Effector CD8-positive, alpha-beta T cell (primary cell): Measurements from ENCODE around the gene DLGAP5.

Experiments
- DNase-seq: peaks from one replicate; lab custom pipeline; 2025; lab: John Stamatoyannopoulos, UW

DLGAP5 gene

DNA sequence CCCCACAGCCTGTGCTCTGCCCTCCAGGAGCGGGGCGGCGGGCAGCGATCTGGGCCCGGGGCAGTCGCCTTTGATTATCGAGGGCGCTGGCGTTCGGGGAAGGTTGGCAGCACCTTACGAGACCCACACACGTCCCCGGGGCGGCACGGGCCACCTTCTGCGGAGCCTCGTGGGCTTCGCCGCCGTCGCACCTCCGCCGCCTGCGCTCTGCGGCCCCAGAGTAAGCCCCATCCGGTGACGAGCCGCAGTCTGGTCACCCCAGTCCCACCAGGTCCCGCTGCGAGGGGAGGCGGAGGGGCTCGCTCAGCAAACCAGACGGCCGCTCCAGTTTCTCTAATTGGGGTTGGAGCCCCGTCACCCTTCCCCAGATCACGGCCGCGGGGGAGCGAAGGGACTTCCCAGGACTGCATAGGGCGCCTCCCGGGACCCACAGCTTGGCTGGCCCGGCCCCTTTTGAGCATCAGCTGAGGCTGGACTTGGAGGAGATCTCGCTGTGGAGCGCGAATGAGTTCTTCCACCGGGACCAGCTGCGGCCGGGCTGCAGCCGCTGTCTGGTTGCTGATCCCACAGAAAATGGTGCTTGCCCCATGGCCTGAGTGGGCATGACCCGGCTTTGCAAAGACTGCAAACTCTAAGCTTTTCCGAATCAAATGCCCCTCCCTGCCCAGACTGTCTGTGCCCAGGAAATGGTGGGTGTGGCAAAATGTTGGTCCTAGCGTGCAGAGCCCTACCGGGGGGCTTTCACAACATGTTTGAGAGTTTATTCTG lies 61.8 kb downstream of the DLGAP5 start:
- DNase-seq, result no peak

DNA sequence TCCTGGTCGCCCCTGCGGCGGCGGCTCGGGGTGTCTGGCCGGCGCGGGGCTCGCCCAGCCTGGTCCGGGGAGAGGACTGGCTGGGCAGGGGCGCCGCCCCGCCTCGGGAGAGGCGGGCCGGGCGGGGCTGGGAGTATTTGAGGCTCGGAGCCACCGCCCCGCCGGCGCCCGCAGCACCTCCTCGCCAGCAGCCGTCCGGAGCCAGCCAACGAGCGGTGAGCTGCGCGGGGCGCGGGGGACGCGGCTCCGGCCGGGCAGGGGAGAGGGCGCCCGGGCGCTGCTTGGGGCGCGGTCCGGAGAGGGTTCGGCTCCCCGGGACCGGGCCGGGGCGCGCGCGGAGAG lies 62.3 kb downstream of the DLGAP5 start, which contains the start of gene LGALS3:
Gene LGALS3, plus strand, starts transcription at position 167 of the 342 bp plus-strand sequence. CDS start 8,122 bp downstream, outside the sequence.
- no peak for DNase-seq

DNA sequence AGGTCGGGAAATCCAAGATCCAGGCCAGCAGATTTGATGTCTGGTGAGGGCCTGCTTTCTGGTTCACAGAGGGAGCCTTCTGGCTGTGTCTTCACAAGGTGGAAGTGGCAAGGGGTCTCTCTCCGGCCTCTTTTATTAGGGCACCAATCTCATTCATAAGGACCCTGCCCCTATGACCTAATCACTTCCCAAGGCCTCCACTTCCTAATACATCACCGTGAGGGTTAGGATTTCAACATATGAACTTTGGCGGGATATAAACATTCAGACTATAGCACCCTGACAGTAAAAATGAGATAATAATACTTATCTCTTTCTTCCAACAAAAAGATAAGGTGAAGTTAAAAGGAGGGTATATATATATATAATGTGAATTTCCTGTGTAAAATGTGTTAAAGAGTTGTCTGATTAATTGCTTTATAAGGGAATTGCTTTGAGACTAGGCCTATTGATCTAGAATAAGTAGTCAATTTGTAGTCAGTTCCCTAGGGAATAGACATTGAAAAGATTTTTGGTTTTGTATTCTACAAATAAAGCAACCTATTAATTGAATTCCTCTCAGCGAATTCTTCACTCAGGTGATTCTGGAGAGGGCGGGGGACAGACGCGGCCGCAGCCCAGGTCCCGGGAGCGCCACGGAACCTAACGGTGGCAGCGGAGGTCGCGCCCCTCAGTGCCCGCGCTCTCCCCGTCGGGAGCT lies 62.8 kb downstream of the DLGAP5 start:
- no peak for DNase-seq

DNA sequence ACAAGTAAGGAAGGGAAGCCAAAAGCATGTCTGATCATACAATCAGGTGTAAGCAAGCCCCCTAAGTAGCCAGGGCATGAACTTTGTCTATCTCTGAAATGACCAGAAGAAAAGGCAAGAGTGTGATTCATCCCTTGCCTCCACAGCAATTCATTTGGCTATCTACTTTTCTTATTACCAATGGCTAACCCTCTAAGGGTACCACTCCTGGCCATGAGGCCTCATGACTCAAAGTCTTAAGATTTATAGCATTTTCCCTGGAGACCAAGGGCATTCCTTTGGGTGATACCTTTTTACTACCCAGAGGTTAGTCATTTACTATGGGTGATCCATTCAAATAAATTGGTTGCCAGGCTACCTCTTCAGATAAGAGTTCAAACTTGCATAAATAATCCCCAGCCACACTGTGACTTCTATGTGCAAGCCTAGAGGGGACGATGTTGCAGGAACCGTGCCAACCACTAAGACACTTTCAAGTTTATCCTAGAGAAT lies 63.9 kb downstream of the DLGAP5 start:
- DNase-seq, result no peak

DNA sequence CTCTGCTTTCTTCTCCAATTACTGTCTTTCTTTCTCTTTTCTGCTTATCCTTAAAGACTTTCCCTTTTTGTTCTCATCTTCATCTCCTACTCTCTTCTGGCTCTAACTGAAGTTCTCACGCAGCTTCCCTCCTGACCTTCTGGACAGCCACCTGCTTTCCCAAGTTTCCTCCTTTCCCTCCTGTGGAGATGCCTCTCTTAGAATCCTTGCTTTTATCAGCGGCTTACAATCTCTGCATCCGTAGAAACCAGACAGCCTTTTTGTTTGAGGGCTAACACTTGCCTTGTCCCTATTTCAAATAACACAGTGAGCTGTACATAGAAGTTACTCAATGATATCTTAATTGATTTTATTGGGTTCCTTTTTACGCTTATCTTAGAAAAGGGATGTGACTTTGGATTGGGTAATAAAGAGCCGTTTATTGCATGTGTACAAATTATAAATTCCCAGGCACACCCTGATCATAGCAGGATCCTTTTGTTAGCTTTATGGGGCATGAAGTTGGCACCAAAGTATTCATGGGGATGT lies 64.4 kb downstream of the DLGAP5 start:
- no peak for DNase-seq

DNA sequence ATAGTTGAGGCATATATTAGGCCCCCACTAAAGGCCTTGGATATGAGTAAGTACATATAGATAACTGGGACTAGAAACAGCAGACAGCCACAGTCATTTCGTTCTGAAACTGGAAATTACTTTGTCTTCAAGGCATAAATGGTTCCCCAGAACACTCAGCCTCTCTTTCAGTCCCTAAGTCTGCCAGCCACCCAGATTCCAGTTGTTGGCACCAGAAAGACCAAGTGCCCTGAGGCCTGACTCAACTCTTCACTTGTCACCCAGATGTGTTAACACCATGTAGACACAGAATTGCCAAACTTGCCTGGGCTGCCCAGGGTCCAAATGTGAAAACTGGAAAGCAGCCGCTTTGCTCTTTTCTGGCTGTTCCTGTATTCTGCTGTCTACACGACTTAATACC lies 65.4 kb downstream of the DLGAP5 start:
- DNase-seq, result no peak

DNA sequence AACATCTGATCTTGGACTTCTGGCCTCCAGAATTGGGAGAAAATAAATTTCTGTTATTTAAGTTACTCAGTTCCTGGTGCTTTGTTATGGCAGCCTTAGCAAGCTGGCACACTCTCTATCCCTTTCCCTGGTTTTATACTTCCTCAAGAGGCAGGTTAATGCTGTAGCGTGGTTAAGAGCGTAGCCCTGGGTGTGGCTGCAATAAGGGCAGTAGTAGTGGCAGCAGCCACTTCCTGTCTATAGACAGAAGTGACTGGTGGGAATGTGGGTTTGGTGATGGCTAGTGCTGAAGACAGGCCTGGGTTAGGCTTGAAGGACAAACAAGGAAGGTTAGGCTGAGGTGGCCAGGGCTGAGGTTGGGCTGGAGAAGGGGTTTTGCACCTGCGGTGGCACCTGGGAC lies 66.0 kb downstream of the DLGAP5 start:
- DNase-seq, result no peak

DNA sequence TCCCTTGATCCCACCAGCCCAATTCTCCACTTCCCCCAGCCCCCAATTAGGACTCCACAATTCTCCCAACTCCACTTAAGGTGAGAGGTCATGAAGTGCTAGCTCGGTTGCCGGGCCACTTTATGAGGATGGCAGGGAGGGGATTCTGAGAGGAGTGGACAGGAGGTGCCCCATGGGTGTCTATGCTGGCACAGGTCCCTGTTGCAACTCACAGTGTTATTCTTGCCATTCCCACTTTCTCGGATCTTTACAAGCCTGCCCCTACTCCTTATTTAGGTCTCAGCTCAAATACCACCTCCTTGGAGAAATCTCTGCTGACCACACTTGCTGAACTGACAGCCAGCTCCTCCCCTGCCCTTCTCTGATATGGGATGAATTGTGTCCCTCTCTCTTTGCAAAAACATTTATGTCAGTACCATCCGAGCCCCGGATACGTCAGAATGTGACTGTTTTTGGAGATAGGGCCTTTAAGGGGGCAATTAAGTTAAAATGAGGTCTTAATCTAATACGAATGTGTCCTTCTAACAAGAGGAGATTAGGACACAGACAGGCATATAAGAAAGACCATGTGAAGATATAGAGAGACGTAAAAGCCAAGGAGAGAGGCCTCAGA lies 66.5 kb downstream of the DLGAP5 start:
- DNase-seq, result no peak

DNA sequence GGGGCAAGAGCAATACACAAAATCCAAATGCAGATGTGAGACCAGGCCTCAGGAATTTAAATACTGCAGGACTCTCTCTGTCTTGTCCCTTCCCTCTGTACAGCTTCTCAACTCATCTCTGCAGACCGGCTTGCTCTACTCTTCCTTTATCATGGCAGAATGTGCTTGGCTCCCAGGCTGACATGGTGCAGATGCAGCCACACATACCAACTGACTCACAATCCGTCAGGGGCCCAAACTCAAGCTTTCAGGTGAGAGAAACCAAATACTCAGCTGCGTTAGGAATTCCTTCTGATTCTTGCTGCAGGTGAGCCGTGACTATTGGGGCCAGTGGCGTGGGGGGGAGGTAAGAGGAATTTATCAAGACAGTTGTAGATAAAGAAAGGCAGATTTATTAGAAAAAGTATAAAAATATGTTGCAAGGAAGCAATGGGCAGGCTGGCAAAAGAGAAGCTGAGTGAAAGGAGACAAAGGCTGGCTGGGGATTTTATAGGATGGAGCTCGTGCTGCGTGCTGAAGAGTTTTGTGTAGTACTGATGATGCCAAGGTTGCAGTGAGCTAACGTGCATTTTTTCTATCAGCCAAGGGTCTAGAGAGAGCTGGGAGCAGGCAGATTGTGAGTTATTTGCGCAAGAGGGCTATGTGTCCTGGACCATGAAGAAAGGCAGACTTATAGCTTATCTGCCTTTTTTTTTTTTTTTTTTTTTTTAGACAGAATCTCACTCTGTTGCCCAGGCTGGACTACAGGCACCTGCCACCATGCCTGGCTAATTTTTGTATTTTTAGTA lies 67.3 kb downstream of the DLGAP5 start:
- DNase-seq, result no peak

DNA sequence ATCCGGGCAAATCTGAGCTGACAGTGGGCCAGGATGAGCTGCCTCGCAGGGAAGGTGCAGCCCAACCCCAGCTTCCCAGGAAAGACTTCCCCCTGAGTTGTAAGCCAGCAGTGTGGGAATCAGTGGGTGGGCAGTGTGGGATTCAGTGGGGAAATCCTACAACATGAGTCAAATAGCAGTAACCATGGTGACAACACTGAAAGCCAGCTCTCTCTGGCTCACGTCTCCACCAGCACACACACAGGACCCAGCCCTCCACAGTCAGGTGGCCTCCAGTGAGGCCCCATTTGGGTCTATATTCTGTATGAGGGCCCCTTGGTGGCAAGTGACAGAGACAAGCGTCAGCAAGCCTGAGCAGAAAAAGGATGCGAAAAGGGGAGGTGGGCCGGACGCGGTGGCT lies 68.3 kb downstream of the DLGAP5 start:
- DNase-seq, result no peak

DNA sequence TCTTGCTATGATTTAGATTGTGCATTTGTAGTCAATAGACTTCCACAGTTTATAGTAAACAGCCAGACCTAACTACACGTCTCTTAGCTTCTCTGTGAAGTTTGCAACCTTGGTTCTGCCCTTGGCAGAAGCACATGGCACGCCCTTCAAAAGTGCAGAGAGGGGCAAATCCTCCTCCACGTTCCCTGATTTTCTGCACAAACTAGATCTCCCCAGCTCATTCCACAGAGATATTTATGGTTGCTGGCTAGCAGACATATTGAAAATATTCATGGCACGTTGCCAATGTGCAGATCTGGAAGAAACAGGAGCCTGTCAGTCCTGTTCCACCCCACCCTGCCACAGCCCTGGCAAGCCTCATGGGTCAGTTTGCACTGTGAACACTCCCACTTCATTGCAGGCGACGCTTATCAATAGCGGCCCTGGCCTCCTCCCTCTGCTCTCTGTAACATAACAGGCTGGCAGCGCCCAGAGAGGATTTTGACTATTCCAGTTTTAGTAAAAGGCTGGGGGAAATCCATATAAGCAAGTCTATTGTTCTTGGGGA lies 68.9 kb downstream of the DLGAP5 start:
- no peak for DNase-seq

DNA sequence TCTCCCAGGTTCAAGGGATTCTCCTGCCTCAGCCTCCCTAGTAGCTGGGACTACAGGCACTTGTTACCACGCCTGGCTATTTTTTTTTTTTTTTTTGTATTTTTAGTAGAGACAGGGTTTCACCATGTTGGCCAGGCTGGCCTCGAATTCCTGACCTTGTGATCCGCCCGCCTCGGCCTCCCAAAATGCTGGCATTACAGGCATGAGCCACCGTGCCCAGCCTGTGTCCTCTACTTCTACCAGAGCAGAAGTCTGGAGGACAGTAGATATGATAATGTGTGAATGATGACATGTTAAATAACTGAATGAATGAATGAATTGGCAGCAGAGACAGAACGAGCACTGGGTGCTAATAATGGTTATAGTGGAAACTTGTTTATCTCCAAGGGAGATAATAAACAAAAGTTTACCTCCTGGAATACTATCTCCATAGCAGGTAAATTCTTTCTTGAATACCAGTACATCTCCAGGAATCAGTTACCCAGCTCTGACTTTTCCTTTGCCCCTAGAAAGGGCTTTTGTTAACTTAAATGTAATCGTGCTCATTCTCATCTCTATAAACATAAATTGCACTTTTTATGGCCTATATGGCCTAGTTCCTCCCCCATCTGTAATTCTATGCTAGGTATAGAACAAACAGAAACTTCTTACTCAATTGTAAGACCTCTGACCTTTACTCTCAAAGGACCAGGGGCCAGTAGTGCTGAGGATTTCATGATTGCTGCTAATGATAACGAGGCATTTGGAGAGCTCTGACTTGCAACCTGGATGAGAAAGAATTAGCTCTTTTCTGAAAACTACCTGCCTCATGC lies 69.6 kb downstream of the DLGAP5 start:
- no peak for DNase-seq

DNA sequence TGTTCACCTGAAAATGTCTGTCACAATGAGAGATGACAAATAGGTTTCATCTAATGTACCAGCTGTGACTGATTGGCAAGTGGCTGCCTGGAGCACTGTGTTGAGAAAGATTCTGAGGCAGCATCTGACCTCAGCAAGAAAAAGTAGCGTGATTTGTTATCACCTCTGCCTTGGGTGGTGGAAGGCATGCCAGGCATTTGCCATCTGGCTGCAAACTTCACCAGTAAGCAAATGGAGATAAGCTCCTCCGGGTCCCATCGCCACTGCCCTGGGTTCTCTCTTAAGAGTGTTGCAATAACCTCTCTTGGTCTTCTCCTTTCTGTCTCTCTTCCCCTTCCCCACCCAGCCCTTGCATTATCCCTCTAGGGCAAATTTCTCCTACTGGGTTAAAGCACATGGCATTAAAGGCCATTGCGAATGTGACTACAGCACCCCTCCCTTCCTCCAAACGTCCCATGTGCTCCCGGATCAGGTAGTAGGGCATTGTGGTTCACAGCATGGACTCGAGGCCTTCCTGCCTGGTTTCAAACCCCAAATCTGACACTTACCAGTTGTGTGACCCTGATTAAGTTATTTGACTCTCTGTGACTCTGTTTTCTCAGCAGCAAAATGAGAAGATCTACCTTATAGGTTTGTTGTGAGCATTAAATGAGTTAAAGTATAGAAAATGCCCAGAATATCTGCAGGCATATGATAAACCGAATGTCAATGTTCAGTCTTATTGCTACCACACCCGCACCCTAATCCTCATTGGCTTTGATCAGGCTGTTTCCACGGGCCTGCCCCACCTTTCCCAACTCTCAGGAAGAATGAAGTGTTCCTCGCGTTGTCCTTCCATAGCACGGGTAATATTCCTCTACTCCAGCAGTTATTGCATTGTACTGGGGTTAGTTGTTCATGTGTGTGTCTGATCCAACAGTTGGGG lies 70.6 kb downstream of the DLGAP5 start:
- DNase-seq, result no peak

DNA sequence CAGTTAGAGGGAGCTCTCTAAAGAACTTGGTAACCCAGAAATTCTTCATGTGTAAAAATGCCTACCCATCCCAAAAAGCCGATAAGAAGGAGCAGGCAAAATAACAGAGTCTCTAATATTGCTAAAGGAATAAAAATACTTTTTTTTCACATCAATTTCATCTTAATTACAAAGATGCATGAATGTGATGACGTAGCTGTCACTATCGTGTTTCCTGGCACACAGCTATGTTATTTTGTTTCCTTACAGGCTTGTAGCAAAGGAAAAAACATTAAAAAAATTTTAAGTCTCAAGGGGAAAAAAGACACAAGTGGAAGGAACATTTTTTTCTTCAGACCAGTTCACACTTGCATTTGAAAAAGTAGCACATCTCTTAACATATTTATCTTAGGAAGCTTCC lies 72.6 kb downstream of the DLGAP5 start:
- DNase-seq, result no peak

DNA sequence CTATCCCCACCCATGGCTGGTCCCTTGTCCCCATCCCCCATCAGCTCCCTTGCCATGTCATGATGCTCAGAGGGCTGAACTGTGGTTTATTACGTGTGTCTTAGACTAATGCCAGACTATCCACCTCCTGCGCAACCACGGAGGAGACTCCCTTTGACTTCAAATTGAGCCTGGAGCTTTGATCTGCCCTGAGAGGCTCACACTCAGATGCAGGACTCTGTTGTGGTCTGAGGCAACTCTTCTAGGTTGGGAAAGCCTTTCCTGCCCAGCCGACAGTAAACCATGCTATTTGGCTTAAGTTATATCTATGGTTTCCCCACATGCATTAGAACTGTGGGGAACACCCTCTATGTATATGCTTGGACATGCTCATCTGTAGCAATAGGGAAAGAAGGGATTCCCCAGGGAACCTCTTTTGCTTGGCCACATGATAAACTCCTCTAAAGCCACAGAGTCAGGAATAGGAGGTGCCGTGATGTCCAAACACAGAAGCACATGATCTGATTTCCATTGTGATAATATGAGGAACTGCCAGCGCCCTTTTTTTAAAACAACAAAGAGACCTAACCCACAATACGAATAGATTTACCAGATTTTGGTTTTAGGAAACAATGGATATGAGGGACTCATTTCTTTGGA lies 73.5 kb downstream of the DLGAP5 start:
- DNase-seq, result no peak

DNA sequence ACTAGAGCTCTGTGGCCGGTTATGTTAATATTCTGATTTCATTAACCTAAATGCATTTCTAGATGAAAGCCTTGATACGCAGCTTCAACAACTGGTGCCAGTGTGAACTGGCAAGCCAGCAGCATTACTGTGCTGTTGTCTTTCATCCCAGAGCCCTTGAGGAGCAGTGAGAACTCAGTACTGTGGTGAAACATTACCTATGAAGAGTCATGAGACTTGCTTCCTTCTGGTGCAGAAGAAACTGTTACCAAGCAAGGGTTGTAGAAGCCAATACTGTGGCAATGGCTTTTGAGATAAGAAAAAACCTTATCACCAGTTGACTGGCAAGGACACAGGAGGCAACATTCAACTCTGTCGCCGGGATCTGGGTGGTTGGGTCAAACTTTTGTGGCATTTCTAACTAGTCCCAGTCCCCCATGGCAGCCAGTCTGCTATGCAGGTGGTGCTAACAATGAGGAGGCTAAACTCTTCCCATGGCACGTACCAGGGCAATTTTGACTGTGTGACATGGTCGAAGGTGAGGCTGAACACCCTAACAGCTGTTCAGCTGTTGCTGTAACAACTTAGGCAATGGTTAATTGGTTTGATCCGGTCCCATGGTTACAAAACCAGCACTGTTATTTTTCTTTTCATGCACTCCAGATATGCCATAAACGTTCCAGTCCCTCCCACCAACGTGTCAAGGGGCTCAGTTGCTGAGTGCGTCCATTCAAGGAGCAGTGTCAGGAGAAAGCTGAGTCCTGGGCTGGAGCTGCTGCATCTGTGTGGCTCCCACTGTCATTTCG lies 74.9 kb downstream of the DLGAP5 start:
- DNase-seq, result no peak

DNA sequence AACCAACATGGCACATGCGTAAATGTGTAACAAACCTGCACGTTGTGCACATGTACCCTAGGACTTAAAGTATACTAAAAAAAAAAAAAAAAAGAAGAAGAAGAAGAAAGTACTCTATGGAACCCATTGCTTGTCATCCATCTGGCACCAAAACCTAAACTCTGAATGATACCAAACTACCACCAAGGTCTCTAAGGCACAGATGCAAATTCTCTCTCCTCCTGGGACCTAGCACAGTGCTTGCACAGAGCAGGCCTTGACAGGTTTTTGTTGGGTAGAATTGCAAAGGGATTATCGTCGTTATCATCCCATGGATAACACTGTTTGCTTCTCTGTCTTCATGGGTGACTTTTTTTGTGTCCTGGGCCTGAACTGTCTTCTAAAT lies 75.5 kb downstream of the DLGAP5 start:
- DNase-seq, result no peak

DNA sequence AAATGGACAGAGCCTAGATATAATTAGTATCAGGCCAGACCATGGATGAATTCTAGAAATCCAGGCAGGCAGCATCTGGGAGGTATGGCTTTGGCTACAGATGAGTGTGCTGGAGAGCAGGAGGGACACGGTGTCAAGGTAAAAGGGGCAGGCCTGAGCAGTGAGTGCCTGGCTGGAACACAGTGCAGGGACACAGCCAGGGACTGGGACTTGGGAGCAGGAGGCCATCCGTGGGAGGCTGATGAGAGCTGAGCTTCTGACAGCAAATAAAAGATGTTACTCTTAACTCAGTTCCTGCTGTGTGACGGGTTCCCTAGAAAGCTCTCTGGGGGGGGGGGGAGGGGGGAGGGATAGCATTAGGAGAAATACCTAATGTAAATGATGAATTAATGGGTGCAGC lies 75.9 kb downstream of the DLGAP5 start:
- no peak for DNase-seq
